ENCODE data around the gene MAPK4.

DNA sequence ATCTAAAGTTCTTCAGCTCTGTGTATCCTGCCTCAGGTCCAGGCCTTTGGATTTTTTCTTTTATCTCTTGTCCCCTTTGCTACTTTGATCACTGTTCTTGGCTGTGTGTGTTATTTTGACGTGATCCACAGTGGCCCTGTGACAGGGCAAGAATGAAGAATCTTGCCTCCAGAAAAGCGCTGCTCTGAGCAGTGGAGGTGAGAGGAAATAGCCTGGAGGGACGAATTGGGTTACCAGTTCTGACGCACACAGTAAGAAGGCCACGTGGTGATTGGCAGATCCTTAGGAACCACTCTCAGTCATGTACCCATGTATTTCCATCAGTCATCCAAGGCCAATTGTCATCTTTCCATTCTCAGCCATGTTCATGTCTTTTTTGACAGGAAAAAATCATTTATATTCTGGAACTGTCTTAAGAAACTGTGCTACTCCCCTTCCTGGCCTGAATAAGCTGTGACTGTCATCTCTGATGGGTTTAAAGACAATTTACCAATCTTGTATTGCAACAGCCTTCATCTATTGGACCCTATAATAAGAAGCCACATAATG, 47.6 kb downstream of the MAPK4 start:
- TF ChIP-seq CTCF (conservative IDR thresholded peaks at IDR 0.05) (no peak), EZH2 (IDR thresholded peaks at IDR 0.05; ENCODE audit: low read depth) (no peak)
